Transverse colon (tissue), 4 donors: ENCODE measurements around the gene NBPF12. TPM values are rescaled to one million over a fixed set of nuclear protein-coding genes. Genes with fewer than 3 reads are reported as not detected.
A peak's percentile ranks its signal among the peaks of the same experiment; 100 is the strongest.
"Not testable (repeated sequence)": the region's sequence is repeated elsewhere in the genome, so short reads cannot be mapped to it uniquely, and the experiment has no call there.

Experiments used
- DNase-seq: peaks from one replicate; pipeline ENCODE4 v3.0.0-alpha.2; 2019
- H3K27ac ChIP-seq, 4 donors: fragments of 200-600 bp; sonication (generic); 2 replicates each; pipeline ENCODE4 v1.5.1; 2016 to 2018; ENCODE audit warnings: inconsistent platforms in 4 of 4
- H3K27me3 ChIP-seq: fragments of 200-600 bp; sonication (generic); 2 replicates; pipeline ENCODE4 v1.5.1; 2017; ENCODE audit warnings: inconsistent platforms
- H3K36me3 ChIP-seq, 4 donors: fragments of 200-600 bp; sonication (generic); 2 replicates each; pipeline ENCODE4 v1.5.1; 2017 to 2019; ENCODE audit warnings: inconsistent platforms in 4 of 4
- H3K4me1 ChIP-seq, 4 donors: fragments of 200-600 bp; sonication (generic); 2 replicates each; pipeline ENCODE4 v1.5.1; 2017 to 2020; ENCODE audit warnings: inconsistent platforms in 4 of 4
- H3K4me3 ChIP-seq, 4 donors: fragments of 200-600 bp; sonication (generic); 1 replicate in 1 of 4; 2 replicates in 3 of 4; pipeline versions ENCODE4 v1.5.1 to v1.6.1; 2017 to 2019; ENCODE audit warnings: inconsistent platforms in 4 of 4
- H3K9me3 ChIP-seq, 2 donors: fragments of 200-600 bp; sonication (generic); 2 replicates each; pipeline ENCODE4 v1.5.1; 2017 to 2019; ENCODE audit warnings: inconsistent platforms in 2 of 2
- POLR2A ChIP-seq: fragments of 450-650 bp; IDR thresholded peaks from one replicate; pipeline ENCODE4 v1.6.1; 2016; ENCODE audit warnings: antibody characterized with exemption, mild to moderate bottlenecking, moderate library complexity
- WGBS, 2 donors: methylation state at CpG; one replicate each; pipeline ENCODE4 v1.1.5; 2018; ENCODE audit warnings: low coverage in 1 of 2; 5-methylcytosine and 5-hydroxymethylcytosine counted together
- in situ Hi-C, 4 donors: fragments of 200-750 bp; cut with MboI; loops; one replicate each; pipeline versions ENCODE4 v1.15.0 to v1.15.1; 2017; ENCODE audit warnings: low sequenced_read_pairs in 3 of 4, low pct_ligation_motif_present in 1 of 4, low pct_unique_long_range_greater_than_20kb in 1 of 4
- intact Hi-C: fragments of 100-400 bp; cut with DNase I; formaldehyde crosslinking; loops from one replicate; pipeline ENCODE4 v1.15.1; 2023; ENCODE audit warnings: low total_unique reads
- total RNA-seq, 4 donors: library from RNA; depleted of rRNA; stranded (reverse); fragments of >200 nt; gene quantifications; one replicate each; pipeline ENCODE4 v1.1.0, GENCODE V29; 2016

The NBPF12 gene
- total RNA-seq = 10 to 100 TPM; 10.8 to 21.1 (median 13.9) TPM

GRCh38 chr1:146938242-146938902 is at the start of gene NBPF12:
TSS of gene NBPF12 (plus strand) at chr1:146938324. CDS start at chr1:146960144, 21,820 bp downstream.
- TF ChIP-seq POLR2A = peak; percentile 48
- DNase-seq = peak; percentile 86
- 1% methylated on average over 34 of the region's 61 CpGs; no CpG with 5 or more reads in 1 of the 2 donors for WGBS, 2 donors
- H3K36me3 ChIP-seq, H3K27me3 ChIP-seq, in situ Hi-C loops, H3K9me3 ChIP-seq, intact Hi-C loops: not testable (repeated sequence)
- peaks cover 0 to 13% (median 0%) of the 10 kb centered on the region in 4 donors for H3K4me1 ChIP-seq
- peak within 1 kb of the TSS; percentile 31 to 82 (median 62) for H3K4me3 ChIP-seq
- peak within 1 kb of the TSS; percentile 83 to 93 (median 89) for H3K27ac ChIP-seq

GRCh38 chr1:146891355-146891754 is 46.8 kb upstream of the NBPF12 start:
- WGBS, 2 donors = 80 to 91% methylated on average over 1 to 3 of the region's 4 CpGs
- H3K9me3 ChIP-seq, H3K27me3 ChIP-seq, H3K4me3 ChIP-seq, H3K4me1 ChIP-seq, H3K36me3 ChIP-seq, H3K27ac ChIP-seq, in situ Hi-C loops, intact Hi-C loops, DNase-seq: not testable (repeated sequence)

GRCh38 chr1:146892331-146892730 is 45.8 kb upstream of the NBPF12 start:
- WGBS, 2 donors = 60 to 100% methylated on average over 1 to 2 of the region's 3 CpGs
- H3K36me3 ChIP-seq, H3K4me3 ChIP-seq, DNase-seq, in situ Hi-C loops, H3K27ac ChIP-seq, H3K27me3 ChIP-seq, H3K4me1 ChIP-seq, intact Hi-C loops, H3K9me3 ChIP-seq: not testable (repeated sequence)

- in situ Hi-C loops, H3K36me3 ChIP-seq, H3K27ac ChIP-seq, intact Hi-C loops, H3K4me1 ChIP-seq, DNase-seq, H3K27me3 ChIP-seq, H3K9me3 ChIP-seq, H3K4me3 ChIP-seq: not testable (repeated sequence)
- 56% methylated on average over 7 of the region's 8 CpGs; no CpG with 5 or more reads in 1 of the 2 donors for WGBS, 2 donors
Measured at GRCh38 chr1:146907565-146908261, 30.4 kb upstream of the NBPF12 start.

- H3K4me1 ChIP-seq, H3K27ac ChIP-seq, H3K9me3 ChIP-seq, in situ Hi-C loops, intact Hi-C loops, DNase-seq, H3K4me3 ChIP-seq, H3K27me3 ChIP-seq, H3K36me3 ChIP-seq: not testable (repeated sequence)
- 60 to 69% methylated on average over 1 to 3 of the region's 3 CpGs for WGBS, 2 donors
Measured at GRCh38 chr1:146912975-146913374, 25.1 kb upstream of the NBPF12 start.

- H3K36me3 ChIP-seq, H3K4me3 ChIP-seq, H3K27ac ChIP-seq, H3K4me1 ChIP-seq, H3K27me3 ChIP-seq, intact Hi-C loops, DNase-seq, H3K9me3 ChIP-seq, in situ Hi-C loops: not testable (repeated sequence)
Measured at GRCh38 chr1:146920811-146921210, 17.3 kb upstream of the NBPF12 start.

GRCh38 chr1:146922614-146923013 is 15.5 kb upstream of the NBPF12 start:
- H3K36me3 ChIP-seq, H3K4me3 ChIP-seq, DNase-seq, H3K27ac ChIP-seq, H3K27me3 ChIP-seq, H3K9me3 ChIP-seq, H3K4me1 ChIP-seq, in situ Hi-C loops, intact Hi-C loops: not testable (repeated sequence)
- WGBS, 2 donors = 71 to 73% methylated on average over 1 of the region's 1 CpG

- 67 to 83% methylated on average over 1 to 2 of the region's 2 CpGs for WGBS, 2 donors
- H3K27me3 ChIP-seq, H3K27ac ChIP-seq, intact Hi-C loops, H3K4me1 ChIP-seq, H3K9me3 ChIP-seq, in situ Hi-C loops, H3K36me3 ChIP-seq, DNase-seq, H3K4me3 ChIP-seq: not testable (repeated sequence)
Measured at GRCh38 chr1:146924106-146924505, 14.0 kb upstream of the NBPF12 start.

GRCh38 chr1:146926413-146926812 is 11.7 kb upstream of the NBPF12 start:
- intact Hi-C loops, H3K9me3 ChIP-seq, H3K27ac ChIP-seq, DNase-seq, H3K36me3 ChIP-seq, H3K4me1 ChIP-seq, H3K4me3 ChIP-seq, in situ Hi-C loops, H3K27me3 ChIP-seq: not testable (repeated sequence)
- WGBS, 2 donors = no CpG with 5 or more reads among the region's 2 CpGs

- H3K27ac ChIP-seq, H3K27me3 ChIP-seq, DNase-seq, in situ Hi-C loops, H3K36me3 ChIP-seq, intact Hi-C loops, H3K4me3 ChIP-seq, H3K9me3 ChIP-seq, H3K4me1 ChIP-seq: not testable (repeated sequence)
- 89% methylated on average over 1 of the region's 1 CpG; no CpG with 5 or more reads in 1 of the 2 donors for WGBS, 2 donors
Measured at GRCh38 chr1:146930225-146930624, 7.9 kb upstream of the NBPF12 start.
